KMS-11 (cell line): ENCODE data around the gene CYP2C9.

ENCODE experiments used
- H2AFZ ChIP-seq: fragments of 200-600 bp; sonication (generic); 2 replicates; pipeline ENCODE4 v1.6.1; 2016; ENCODE audit warnings: antibody characterized with exemption, mixed run types, low read depth
- H3K27ac ChIP-seq: fragments of 200-600 bp; sonication (generic); 2 replicates; pipeline ENCODE4 v1.6.1; 2016; ENCODE audit warnings: mild to moderate bottlenecking, mixed run types
- H3K27me3 ChIP-seq: fragments of 200-600 bp; sonication (generic); 2 replicates; pipeline ENCODE4 v1.6.1; 2017; ENCODE audit warnings: mild to moderate bottlenecking, low read depth, mixed run types, moderate library complexity; ENCODE audit not compliant: insufficient read depth
- H3K36me3 ChIP-seq: fragments of 200-600 bp; sonication (generic); 2 replicates; pipeline ENCODE4 v1.6.1; 2017; ENCODE audit warnings: mild to moderate bottlenecking, mixed run types; ENCODE audit not compliant: insufficient read depth
- H3K4me1 ChIP-seq: fragments of 200-600 bp; sonication (generic); 2 replicates; pipeline ENCODE4 v1.6.1; 2016; ENCODE audit warnings: mild to moderate bottlenecking, low read depth, mixed run types; ENCODE audit not compliant: poor library complexity, severe bottlenecking
- H3K4me2 ChIP-seq: fragments of 200-600 bp; sonication (generic); 2 replicates; pipeline ENCODE4 v1.7.0; 2016; ENCODE audit warnings: mild to moderate bottlenecking, mixed run types
- H3K4me3 ChIP-seq: fragments of 200-600 bp; sonication (generic); IDR thresholded peaks from 2 replicates; pipeline ENCODE4 v1.6.1; 2017; ENCODE audit warnings: low read depth, low read length, mixed read lengths; ENCODE audit not compliant: insufficient read depth
- H3K79me2 ChIP-seq: fragments of 200-600 bp; sonication (generic); 2 replicates; pipeline ENCODE4 v1.6.1; 2016; ENCODE audit warnings: low read depth, mixed run types; ENCODE audit not compliant: insufficient read depth
- H3K9ac ChIP-seq: fragments of 200-600 bp; sonication (generic); 2 replicates; pipeline ENCODE4 v1.6.1; 2016; ENCODE audit warnings: mild to moderate bottlenecking, mixed run types
- H4K20me1 ChIP-seq: fragments of 200-600 bp; sonication (generic); 2 replicates; pipeline ENCODE4 v1.6.1; 2016; ENCODE audit warnings: mild to moderate bottlenecking, mixed run types; ENCODE audit not compliant: insufficient read depth
- CTCF ChIP-seq: fragments of 200-600 bp; sonication (generic); conservative IDR thresholded peaks from 2 replicates; pipeline ENCODE4 v1.6.1; 2017; ENCODE audit warnings: low read depth, mild to moderate bottlenecking, antibody characterized with exemption, low read length, moderate library complexity, mixed read lengths

The CYP2C9 gene

GRCh38 chr10:94992811-94993210 is 54.4 kb downstream of the CYP2C9 start:
- Histone ChIP-seq H3K79me2 (no peaks in the 10 kb centered on the region), H3K27ac (no peak overlapping the region)

DNA sequence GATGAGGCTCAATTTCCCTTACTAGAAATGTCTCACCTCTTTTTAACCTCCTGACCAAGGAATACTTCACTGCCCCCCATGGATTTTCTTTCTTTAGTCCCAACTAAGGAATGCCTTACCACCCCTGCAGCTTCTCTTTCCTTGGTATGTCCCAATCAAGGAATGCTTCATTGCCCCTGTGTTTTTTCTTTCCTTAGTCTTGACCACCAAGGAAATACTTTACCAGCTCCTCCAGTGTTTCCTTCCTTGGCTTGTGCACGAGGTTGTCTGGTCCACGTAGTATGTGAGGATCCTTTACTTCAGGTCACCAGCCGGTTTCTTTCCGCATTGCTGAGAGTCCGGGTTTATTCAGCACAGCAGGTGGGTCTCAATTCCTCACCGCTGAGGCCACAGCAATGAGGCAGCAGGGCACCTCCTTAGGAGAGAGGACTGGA is 59.3 kb downstream of the CYP2C9 start:
- Histone ChIP-seq H3K9ac (no peak overlapping the region), H3K36me3 (no peaks in the 10 kb centered on the region), H3K4me2 (no peak overlapping the region), H4K20me1 (no peaks in the 10 kb centered on the region), H3K27me3 (no peaks in the 10 kb centered on the region; the same call in 1 of the 2 replicates), H3K27ac (no peak overlapping the region), H2AFZ (no peak overlapping the region), H3K4me1 (no peaks in the 10 kb centered on the region), H3K79me2 (no peaks in the 10 kb centered on the region), H3K4me3 (no peak overlapping the region)
- TF ChIP-seq CTCF = no peak

More at GRCh38 chr10:94992811-94993210, 54.4 kb downstream of the CYP2C9 start:
- Histone ChIP-seq H3K4me2 (no peak overlapping the region), H3K36me3 (no peaks in the 10 kb centered on the region), H3K27me3 (no peaks in the 10 kb centered on the region), H4K20me1 (no peaks in the 10 kb centered on the region), H2AFZ (no peak overlapping the region), H3K4me3 (no peak overlapping the region), H3K9ac (no peak overlapping the region), H3K4me1 (no peaks in the 10 kb centered on the region)
- no peak for TF ChIP-seq CTCF

- no peaks in the 10 kb centered on the region for H3K4me1 ChIP-seq
- H2AFZ ChIP-seq = no peak overlapping the region
- no peak overlapping the region for H3K9ac ChIP-seq
- no peak overlapping the region for H3K4me3 ChIP-seq
- no peaks in the 10 kb centered on the region for H4K20me1 ChIP-seq
- H3K36me3 ChIP-seq = no peaks in the 10 kb centered on the region
- no peaks in the 10 kb centered on the region for H3K27me3 ChIP-seq
- no peak overlapping the region for H3K4me2 ChIP-seq
- TF ChIP-seq CTCF = no peak
- H3K79me2 ChIP-seq = no peaks in the 10 kb centered on the region
- no peak overlapping the region for H3K27ac ChIP-seq
Observed at GRCh38 chr10:95026461-95026860, 88.0 kb downstream of the CYP2C9 start.

- no peak overlapping the region for H3K4me3 ChIP-seq
- no peak overlapping the region for H3K4me2 ChIP-seq
- no peaks in the 10 kb centered on the region for H3K79me2 ChIP-seq
- H3K27ac ChIP-seq = no peak overlapping the region
- H3K27me3 ChIP-seq = no peaks in the 10 kb centered on the region
- TF ChIP-seq CTCF = no peak
- no peaks in the 10 kb centered on the region for H4K20me1 ChIP-seq
- no peaks in the 10 kb centered on the region for H3K36me3 ChIP-seq
- H2AFZ ChIP-seq = no peak overlapping the region
- H3K4me1 ChIP-seq = peaks cover 6% of the 10 kb centered on the region
- H3K9ac ChIP-seq = no peak overlapping the region
Observed at GRCh38 chr10:95031656-95032055, 93.2 kb downstream of the CYP2C9 start.
